DMS79 treated with DMSO at 0.1 percent for 48 hours (cell line): ENCODE results near the gene CYP2C18.
"Not testable (repeated sequence)": the region's sequence is repeated elsewhere in the genome, so short reads cannot be mapped to it uniquely, and the experiment has no call there.

ENCODE experiments used
- DNase-seq: peaks from one replicate; lab custom pipeline; 2025; lab: John Stamatoyannopoulos, UW

The CYP2C18 gene

DNA sequence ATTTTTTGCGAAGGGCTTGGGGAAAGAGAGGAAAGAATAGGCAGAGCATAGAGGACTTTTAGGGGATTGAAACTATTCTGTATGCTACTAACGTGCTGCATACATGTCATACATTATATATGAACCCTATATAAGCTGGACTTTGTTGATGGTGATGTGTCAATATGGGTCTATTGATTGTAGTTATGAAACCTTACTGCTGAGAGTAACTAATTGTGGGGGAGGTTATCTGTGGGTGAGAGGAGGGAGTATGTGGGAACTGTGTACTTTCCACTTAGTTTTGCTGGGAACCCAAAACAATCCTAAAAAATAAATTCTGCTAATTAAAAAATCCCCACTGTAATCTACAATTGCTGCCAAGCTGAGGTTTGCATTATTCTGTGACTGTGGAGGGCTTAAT, 63.6 kb downstream of the CYP2C18 start:
- DNase-seq = no peak

DNA sequence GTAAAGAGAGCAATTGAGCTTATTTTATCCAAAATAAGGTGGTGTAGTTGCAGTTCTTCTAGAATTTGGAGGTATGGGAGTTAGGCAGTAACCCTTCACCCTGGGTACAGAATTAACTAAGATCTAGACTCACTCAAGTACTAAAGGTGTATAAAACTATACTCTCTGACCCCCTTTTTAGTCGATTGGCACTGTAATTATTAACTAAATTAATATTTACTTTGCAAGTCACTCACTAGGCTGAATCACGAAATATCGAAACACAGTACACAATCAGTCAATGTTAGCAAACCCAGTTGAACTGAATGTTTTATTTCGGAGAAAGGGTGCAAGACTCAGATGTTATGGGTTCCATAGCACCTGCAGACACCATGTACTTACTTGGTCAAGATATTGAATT, 64.3 kb downstream of the CYP2C18 start:
- DNase-seq = no peak

DNA sequence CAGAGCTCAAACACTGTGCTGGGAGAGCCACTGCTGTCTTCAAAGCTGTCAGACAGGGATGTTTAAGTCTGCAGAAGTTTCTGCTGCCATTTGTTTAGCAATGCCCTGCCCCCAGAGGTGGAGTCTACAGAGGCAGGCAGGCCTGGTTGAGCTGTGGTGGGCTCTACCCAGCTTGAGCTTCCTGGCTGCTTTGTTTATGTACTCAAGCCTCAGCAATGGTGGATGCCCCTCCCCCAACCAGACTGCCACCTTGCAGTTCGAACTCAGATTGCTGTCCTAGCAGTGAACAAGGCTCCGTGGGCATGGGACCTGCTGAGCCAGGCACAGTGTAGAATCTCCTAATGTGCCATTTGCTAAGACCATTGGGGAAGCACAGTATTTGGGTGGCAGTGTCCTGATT, 74.4 kb downstream of the CYP2C18 start:
- DNase-seq = no peak

DNA sequence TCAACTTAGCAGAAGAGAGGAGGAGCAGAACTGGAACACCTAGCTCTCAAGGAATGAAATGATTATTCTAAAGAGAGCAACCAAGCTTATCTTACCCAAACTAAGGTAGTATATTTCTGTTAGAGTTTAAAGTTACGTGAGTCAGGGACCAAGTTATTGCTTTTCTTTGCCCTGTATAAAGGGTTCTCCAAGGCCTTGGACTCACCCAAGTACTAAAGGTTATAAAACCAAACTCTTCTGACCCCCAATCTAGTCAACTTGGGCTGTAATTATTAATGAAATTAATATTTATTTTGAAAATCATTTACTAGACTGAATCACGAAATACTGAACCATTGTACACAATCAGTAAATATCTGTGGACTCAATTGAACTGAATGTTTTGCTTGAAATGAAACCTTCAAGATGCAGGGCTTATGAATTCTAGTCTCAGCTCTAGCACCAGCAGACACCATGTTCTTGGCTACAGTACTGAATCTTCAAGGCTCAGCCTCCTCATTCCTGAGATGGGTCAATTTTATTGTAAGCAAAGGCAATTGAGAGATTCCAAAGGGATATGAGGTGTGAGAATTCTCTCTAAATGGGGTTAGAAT, 77.2 kb downstream of the CYP2C18 start:
- DNase-seq = no peak

DNA sequence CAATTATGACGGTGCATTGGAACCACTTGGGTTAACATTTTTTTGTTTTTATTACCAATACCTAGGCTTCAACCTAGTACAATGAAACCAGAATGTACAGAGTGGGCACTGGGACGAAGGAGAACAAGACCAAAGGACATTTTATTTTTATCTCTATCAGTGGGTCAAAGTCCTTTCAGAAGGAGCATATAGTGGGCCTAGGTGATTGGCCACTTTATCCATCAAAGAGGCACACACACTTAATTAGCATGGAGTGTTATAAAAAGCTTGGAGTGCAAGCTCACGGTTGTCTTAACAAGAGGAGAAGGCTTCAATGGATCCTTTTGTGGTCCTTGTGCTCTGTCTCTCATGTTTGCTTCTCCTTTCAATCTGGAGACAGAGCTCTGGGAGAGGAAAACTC, 78.9 kb downstream of the CYP2C18 start, which contains the start of gene CYP2C19:
Gene CYP2C19 (plus strand): TSS at position 289 of the 400 bp plus-strand sequence. CDS start 25 bp downstream, at position 314.
- no peak for DNase-seq

DNA sequence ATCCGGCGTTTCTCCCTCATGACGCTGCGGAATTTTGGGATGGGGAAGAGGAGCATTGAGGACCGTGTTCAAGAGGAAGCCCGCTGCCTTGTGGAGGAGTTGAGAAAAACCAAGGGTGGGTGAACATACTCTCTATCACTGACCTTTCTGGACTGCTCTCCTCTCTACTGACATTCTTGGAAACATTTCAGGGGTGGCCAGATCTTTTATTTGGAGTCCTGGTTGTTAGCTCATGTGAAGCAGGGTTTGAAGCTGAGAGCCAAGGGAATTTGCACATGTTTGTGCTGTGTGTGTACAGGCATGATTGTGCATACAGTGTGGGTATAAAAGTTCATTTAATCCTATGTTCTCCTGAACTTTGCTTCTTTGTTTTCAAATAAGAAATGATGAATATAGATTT, 91.9 kb downstream of the CYP2C18 start:
- DNase-seq = not testable (repeated sequence)

DNA sequence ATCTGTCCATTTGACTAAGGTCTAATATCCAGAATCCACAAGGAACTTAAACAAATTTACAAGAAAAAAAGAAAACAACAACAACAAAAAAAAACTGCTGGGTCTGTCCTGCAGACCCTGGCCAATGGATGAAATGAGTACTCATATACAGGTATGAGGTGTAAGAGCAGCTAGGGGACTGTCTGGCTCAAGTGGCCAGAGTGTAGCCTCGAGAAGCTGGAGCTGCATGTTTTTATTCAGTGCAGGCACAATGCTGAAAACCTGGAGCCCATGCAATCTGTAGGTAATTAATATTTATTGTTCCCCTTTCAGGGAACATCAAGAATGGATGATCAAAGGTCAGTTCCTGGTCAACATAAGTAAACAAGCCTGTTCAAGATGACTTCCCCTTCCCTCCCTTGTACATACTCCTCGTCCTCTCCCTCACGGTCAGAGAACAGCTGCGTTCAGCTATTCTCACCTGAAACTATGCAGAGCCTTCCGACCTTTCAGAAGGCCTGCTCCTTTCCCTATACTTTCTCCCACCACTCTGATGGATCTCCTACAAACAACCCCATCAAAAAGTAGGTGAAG, 94.4 kb downstream of the CYP2C18 start:
- DNase-seq = no peak

DNA sequence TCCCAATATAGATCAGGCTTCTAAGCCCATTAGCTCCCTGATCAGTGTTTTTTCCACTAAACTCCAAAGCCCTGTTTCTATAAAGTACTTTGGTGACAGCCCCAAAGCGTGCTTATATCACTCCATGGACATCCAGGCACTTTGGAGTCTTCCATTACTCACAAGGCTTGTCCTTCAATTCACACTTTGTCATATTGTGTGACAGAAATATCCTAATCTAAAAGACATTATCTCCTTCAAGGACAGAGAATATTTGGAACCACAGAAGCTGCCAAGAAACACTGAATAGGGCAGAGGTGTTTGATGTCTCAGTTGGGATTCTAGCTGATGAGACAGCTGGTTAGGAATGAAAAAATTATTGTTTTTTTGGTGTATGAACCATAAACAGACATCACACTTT, 97.3 kb downstream of the CYP2C18 start:
- DNase-seq = no peak

DNA sequence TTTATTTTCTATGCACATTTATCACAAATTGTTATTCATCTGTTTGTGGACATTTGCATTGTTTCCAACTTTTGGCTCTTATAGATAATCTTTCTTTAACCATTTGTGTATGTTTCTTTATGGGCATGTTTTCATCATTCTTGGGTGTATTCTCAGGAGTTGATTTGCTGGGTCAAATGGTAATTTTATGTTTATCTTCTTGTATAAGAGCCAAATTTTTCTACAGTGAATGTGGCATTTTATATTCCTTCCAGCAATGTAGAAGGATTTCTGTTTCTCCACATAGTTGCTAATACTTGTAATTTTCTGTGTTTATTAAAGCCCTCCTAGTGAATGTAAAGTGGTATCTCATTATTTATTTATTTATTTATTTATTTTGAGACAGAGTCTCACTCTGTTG, 100.7 kb downstream of the CYP2C18 start:
- DNase-seq = no peak

DNA sequence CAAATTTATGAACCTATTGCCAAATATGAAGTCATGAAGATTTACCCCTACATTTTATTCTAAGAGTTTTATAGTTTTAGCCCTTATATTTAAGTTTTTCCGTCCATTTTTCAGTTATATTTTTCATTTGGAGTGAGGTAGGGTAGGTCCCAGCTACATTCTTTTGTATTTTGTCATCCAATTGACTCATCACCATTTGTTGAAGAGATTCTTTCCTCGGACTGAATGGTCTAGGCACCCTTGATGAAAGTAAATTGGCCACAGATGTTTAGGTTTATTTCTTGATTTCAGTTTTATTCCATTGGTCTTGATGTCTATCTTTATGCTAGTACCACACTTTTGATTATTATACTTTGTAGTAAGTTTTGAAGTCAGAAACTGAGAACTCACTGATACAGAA, 101.7 kb downstream of the CYP2C18 start:
- DNase-seq = no peak
